Measurements from ENCODE around the gene NUTM2F.
"Not testable (repeated sequence)": the region's sequence is repeated elsewhere in the genome, so short reads cannot be mapped to it uniquely, and the experiment has no call there.

Gene NUTM2F, protein sequence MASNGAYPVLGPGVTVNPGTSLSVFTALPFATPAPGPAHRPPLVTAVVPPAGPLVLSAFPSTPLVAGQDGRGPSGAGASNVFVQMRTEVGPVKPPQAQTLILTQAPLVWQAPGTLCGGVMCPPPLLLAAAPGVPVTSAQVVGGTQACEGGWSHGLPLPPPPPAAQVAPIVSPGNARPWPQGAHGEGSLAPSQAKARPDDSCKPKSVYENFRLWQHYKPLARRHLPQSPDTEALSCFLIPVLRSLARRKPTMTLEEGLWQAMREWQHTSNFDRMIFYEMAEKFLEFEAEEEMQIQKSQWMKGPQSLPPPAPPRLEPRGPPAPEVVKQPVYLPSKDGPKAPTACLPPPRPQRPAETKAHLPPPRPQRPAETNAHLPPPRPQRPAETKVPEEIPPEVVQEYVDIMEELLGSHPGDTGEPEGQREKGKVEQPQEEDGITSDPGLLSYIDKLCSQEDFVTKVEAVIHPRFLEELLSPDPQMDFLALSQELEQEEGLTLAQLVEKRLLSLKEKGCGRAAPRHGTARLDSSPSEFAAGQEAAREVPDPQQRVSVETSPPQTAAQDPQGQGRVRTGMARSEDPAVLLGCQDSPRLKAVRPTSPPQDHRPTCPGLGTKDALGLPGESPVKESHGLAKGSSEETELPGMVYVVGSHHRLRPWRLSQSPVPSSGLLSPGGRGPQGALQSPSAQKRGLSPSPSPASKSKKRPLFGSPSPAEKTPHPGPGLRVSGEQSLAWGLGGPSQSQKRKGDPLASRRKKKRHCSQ

DNA sequence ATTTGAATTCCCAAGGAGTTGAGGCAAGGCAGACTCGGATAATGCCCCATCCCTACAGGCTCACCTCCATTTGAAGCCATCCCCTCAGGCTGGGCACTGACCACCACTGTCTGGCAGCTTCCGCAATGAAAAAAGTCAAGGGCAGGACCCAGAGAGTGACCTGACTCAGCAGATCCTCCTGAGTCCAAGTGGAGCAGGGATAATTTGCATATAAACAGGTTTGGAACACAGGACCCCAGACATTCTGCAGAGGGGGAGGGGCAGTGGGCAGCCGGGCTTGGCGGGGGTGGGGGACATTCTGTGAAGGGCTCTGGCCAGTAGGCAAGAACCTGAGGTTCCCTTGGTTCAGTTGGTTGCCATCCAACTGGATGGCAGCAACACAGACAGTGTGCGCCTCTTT, at the start of gene NUTM2F:
Gene NUTM2F, minus strand, starts transcription at position 101 of the 400 bp plus-strand sequence. Its CDS starts 21 bp downstream, at position 80.
- H3K36me3 ChIP-seq (ENCODE audit: insufficient read depth, low read length); H3K4me1 ChIP-seq (ENCODE audit: insufficient read depth, low read length); H3K4me3 ChIP-seq (ENCODE audit: low read depth in 1 of 2, low read length in 2 of 2); H3K27ac ChIP-seq (ENCODE audit: low read depth, low read length); H3K9ac ChIP-seq (ENCODE audit: low read length); H3K27me3 ChIP-seq (ENCODE audit: control insufficient read depth in 1 of 2, insufficient read depth in 2 of 2, low read length in 2 of 2); H3K9me3 ChIP-seq (ENCODE audit: low read length): not testable (repeated sequence)

DNA sequence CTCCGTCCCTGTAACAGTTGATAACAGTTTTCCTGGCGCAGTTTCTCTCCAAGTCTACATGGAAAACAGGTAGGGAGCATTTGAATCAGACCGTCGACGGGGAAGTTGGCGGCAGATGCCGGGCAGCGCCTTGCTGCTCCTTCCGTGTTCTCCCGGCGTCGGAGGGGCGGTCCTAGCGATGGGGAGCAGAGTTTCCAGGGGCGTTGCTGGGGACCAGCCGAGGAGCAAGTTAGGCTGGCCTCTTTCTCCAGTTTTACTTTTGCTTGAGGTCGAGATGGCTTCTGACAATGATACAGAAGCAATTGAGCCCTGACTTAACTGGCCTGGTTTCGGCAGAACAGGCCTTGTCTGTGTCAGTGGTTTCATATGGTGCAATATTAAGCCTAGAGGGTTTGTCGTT, 46.8 kb upstream of the NUTM2F start:
- not testable (repeated sequence) for H3K27me3 ChIP-seq (ENCODE audit: control insufficient read depth in 1 of 2, insufficient read depth in 2 of 2, low read length in 2 of 2); H3K4me1 ChIP-seq (ENCODE audit: insufficient read depth, low read length); H3K36me3 ChIP-seq (ENCODE audit: insufficient read depth, low read length); H3K9ac ChIP-seq (ENCODE audit: low read length); H3K27ac ChIP-seq (ENCODE audit: low read depth, low read length); H3K9me3 ChIP-seq (ENCODE audit: low read length)
- H3K4me3 ChIP-seq (ENCODE audit: low read depth in 1 of 2, low read length in 2 of 2), result peak overlapping the region in 1 of 2 donors; percentile 35

DNA sequence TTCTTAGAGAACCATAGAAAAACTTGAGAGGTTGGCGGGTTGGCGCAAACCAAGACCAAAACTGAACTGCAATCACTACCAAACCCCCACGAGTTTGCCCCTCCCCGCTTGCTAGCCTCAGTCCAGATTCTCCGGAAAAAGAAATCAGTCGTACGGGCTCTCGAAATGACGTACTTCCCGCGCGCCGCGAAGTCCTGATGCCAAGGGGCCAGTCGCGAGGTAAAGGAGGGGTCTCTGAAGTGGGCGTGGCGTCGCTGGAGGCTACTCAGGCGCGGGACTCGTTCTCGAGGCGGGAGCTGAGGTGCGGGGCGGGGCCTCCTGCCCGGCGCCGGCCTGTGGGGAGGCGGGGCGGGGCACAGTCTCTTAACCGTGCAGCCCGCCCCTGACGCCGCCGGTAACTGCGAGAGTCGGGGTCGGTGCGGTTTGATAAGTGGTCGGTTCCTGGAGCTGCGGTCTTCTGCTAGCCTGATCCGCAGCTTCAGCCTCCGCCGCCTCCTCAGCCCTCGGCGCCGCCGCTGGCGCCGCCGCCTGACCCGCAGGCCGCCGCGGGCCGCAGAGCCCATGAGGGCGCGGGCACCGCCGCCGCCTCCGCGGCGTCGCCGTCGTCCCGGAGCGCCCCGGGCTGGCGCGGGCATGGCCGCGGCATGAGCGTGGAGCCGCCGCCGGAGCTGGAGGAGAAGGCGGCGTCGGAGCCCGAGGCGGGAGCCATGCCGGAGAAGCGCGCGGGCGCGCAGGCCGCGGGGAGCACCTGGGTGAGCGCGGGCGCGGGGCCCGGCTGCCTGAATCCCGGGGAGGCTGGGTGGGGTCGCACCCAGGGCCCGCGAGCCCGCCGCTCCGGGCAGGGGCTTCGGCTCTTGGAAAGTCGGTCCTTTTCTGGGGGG, 46.0 kb upstream of the NUTM2F start:
- H3K36me3 ChIP-seq (ENCODE audit: insufficient read depth, low read length); H3K4me1 ChIP-seq (ENCODE audit: insufficient read depth, low read length); H3K27ac ChIP-seq (ENCODE audit: low read depth, low read length); H3K27me3 ChIP-seq (ENCODE audit: control insufficient read depth in 1 of 2, insufficient read depth in 2 of 2, low read length in 2 of 2); H3K9me3 ChIP-seq (ENCODE audit: low read length); H3K9ac ChIP-seq (ENCODE audit: low read length): not testable (repeated sequence)
- peak overlapping the region; percentile 41 to 45 for H3K4me3 ChIP-seq (ENCODE audit: low read depth in 1 of 2, low read length in 2 of 2)

DNA sequence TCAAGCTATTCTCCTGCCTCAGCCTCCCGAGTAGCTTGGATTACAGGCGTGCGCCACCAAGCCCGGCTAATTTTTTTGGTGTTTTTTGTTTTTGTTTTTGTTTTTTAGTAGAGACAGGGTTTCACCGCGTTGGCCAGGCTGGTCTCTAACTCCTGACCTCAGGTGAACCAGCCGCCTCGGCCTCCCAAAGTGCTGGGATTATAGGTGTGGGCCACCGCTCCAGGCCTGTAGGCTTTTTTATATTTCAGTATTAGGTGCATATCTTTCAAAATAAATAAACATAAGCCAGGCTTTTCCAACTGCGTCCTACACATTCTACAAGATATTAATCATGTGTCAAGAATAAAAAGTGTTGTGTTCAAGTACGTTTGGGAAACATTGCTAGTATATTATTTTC, 45.3 kb upstream of the NUTM2F start:
- not testable (repeated sequence) for H3K9ac ChIP-seq (ENCODE audit: low read length); H3K27me3 ChIP-seq (ENCODE audit: control insufficient read depth in 1 of 2, insufficient read depth in 2 of 2, low read length in 2 of 2); H3K4me1 ChIP-seq (ENCODE audit: insufficient read depth, low read length); H3K36me3 ChIP-seq (ENCODE audit: insufficient read depth, low read length); H3K27ac ChIP-seq (ENCODE audit: low read depth, low read length); H3K9me3 ChIP-seq (ENCODE audit: low read length)
- peak overlapping the region; percentile 41 to 45 for H3K4me3 ChIP-seq (ENCODE audit: low read depth in 1 of 2, low read length in 2 of 2)

DNA sequence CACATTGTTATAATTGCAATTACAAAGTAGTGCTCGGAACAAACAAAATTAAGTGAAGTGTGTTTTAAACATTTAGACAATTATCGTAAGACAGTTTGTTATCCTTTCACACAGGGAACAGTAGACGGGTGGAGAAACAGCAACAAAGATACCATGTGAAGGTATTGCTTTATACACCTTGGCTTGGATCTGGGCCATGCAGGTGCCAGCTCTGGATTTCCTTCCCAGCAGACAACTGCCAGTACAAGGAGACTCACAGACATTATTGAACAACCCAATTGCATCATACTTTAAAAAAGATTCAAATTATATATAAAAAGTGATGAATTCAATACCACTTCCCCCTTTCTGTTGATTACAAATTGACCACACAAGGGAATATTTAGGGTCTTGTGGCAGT, 41.8 kb upstream of the NUTM2F start:
- not testable (repeated sequence) for H3K36me3 ChIP-seq (ENCODE audit: insufficient read depth, low read length); H3K27me3 ChIP-seq (ENCODE audit: control insufficient read depth in 1 of 2, insufficient read depth in 2 of 2, low read length in 2 of 2); H3K9me3 ChIP-seq (ENCODE audit: low read length); H3K27ac ChIP-seq (ENCODE audit: low read depth, low read length); H3K9ac ChIP-seq (ENCODE audit: low read length); H3K4me3 ChIP-seq (ENCODE audit: low read depth in 1 of 2, low read length in 2 of 2); H3K4me1 ChIP-seq (ENCODE audit: insufficient read depth, low read length)

DNA sequence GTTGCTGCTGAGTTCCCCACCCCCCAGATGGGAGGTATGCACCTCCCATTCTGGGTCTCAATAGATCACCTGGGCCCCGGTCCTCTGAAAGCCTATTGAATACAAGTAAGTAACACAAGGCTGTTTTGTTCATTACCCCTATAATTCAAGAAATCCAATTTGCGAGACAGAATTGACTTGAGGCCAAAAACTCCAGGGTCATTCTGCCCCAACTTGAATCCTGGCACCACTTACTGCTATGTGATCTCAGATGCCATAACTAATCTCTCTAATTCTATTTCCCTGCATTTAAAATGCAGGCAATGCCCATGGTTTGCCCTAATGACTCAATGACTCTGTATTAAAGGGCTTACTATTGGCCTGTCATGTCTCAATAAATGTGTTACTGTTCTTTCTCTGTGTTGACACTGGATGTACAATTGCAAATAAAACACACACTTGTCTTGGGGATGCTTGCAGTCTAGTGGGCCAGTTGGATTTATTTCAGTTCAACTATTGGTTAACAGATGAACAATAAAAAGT, 35.7 kb upstream of the NUTM2F start:
- H3K9me3 ChIP-seq (ENCODE audit: low read length); H3K4me3 ChIP-seq (ENCODE audit: low read depth in 1 of 2, low read length in 2 of 2); H3K27me3 ChIP-seq (ENCODE audit: control insufficient read depth in 1 of 2, insufficient read depth in 2 of 2, low read length in 2 of 2); H3K9ac ChIP-seq (ENCODE audit: low read length); H3K27ac ChIP-seq (ENCODE audit: low read depth, low read length); H3K36me3 ChIP-seq (ENCODE audit: insufficient read depth, low read length); H3K4me1 ChIP-seq (ENCODE audit: insufficient read depth, low read length): not testable (repeated sequence)

DNA sequence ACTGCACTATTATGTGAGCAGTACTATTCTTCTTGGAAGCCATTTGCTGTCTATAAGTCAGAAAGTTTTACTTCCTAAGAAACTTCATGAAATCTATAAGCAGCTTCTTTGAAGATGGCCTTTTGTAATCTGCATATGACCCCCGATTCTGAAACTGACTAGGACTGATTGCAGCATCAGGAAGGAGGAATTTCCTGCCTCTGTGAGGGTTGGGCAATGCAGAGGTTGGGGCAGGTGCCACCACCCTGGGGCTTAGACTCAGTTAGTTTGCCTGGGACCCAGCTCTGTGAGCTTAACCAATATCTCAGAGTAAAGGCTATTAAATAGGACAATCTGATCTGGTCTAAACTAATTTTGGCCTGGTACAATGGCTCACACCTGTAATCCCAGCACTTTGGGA, 28.7 kb upstream of the NUTM2F start:
- H3K27ac ChIP-seq (ENCODE audit: low read depth, low read length); H3K9ac ChIP-seq (ENCODE audit: low read length); H3K4me3 ChIP-seq (ENCODE audit: low read depth in 1 of 2, low read length in 2 of 2); H3K36me3 ChIP-seq (ENCODE audit: insufficient read depth, low read length); H3K4me1 ChIP-seq (ENCODE audit: insufficient read depth, low read length); H3K27me3 ChIP-seq (ENCODE audit: control insufficient read depth in 1 of 2, insufficient read depth in 2 of 2, low read length in 2 of 2); H3K9me3 ChIP-seq (ENCODE audit: low read length): not testable (repeated sequence)

DNA sequence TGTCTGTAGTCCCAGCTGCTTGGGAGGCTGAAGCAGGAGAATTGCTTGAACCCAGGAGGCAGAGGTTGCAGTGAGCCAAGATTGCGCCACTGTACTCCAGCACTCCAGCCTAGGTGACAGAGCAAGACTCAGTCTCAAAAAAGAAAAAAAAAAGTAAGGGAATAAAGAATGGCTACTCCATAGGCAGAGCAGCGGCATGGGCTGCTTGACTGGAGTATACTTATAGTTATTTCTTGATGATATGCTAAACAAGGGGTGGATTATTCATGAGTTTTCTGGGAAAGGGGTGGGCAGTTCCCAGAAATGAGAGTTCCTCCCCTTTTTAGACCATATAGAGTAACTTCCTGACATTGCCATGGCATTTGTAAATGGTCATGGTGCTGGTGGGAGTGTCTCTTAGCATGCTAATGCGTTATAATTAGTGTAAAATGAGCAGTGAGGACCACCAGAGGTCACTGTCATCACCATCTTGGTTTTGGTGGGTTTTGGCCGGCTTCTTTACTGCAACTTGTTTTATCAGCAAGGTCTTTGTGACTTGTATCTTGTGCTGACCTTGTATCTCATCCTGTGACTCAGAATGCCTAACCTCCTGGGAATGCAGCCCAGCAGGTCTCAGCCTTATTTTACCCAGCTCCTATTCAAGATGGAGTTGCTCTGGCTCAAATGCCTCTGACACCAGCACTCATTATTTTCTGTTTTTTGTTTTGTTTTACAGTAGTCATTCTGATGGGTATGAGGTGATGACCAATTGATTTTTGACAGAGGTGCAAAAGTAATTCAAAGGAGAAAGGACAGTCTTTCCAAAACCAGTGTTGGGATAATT, 23.7 kb upstream of the NUTM2F start:
- not testable (repeated sequence) for H3K4me3 ChIP-seq (ENCODE audit: low read depth in 1 of 2, low read length in 2 of 2); H3K27ac ChIP-seq (ENCODE audit: low read depth, low read length); H3K9me3 ChIP-seq (ENCODE audit: low read length); H3K4me1 ChIP-seq (ENCODE audit: insufficient read depth, low read length); H3K27me3 ChIP-seq (ENCODE audit: control insufficient read depth in 1 of 2, insufficient read depth in 2 of 2, low read length in 2 of 2); H3K36me3 ChIP-seq (ENCODE audit: insufficient read depth, low read length); H3K9ac ChIP-seq (ENCODE audit: low read length)

DNA sequence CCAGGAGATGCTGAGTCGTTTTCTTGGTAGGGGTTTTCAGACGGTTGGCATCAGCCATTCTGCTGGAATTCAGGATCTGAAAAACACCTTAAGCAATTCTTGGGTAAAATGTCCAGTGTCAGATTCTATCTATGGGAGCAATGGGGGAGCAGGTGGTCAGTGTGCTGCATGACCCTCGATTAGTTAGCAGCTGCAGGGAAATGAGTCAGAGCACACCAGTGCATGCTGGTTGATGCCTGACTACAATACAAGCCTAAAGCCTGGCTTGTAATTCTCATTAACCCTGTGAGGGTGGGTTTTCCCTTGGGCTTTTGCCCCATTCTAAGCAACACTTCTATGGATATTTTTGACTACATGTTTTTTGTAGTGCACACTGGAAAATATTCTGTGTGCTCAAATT, 20.3 kb upstream of the NUTM2F start:
- H3K4me1 ChIP-seq (ENCODE audit: insufficient read depth, low read length); H3K36me3 ChIP-seq (ENCODE audit: insufficient read depth, low read length); H3K9ac ChIP-seq (ENCODE audit: low read length); H3K27me3 ChIP-seq (ENCODE audit: control insufficient read depth in 1 of 2, insufficient read depth in 2 of 2, low read length in 2 of 2); H3K4me3 ChIP-seq (ENCODE audit: low read depth in 1 of 2, low read length in 2 of 2); H3K9me3 ChIP-seq (ENCODE audit: low read length); H3K27ac ChIP-seq (ENCODE audit: low read depth, low read length): not testable (repeated sequence)

DNA sequence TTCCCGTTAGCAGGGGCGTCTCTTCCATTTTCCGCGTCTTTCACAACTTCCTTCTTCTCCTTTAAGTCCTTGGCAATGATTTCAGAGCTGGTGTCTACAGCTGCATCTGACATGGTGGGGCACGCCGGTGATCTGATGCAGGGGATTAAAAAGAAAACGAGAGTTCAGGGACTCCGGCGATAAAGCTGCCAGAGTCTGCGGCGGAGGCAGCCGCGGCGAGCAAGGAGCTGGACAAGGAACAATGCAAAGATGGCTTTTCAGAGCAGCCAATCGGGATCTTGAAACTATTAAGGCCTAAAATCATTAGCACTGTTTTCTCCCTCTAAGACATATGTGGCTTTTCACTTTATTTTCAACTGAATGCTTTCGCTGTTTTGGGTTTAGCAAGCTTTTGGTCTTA, 19.0 kb upstream of the NUTM2F start:
- not testable (repeated sequence) for H3K9ac ChIP-seq (ENCODE audit: low read length); H3K27ac ChIP-seq (ENCODE audit: low read depth, low read length); H3K4me1 ChIP-seq (ENCODE audit: insufficient read depth, low read length); H3K27me3 ChIP-seq (ENCODE audit: control insufficient read depth in 1 of 2, insufficient read depth in 2 of 2, low read length in 2 of 2); H3K4me3 ChIP-seq (ENCODE audit: low read depth in 1 of 2, low read length in 2 of 2); H3K36me3 ChIP-seq (ENCODE audit: insufficient read depth, low read length); H3K9me3 ChIP-seq (ENCODE audit: low read length)

DNA sequence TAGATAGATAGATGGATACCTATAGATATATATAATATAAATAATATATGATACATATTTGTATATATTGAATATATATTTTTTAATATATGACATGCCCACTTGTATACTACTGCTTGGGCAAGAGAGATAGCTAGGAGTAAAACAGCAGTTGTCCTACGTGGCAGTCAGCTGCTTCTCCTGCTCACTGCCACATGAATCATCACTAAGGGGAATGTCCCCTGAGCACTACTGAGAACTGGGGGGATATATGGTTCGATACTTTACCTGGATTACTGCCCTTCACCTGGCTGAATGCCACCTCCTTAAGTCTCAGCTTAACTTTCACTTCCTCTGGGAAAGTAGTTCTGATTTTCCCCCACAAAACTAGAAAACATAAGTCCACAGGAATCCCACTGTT, 13.3 kb upstream of the NUTM2F start:
- H3K27ac ChIP-seq (ENCODE audit: low read depth, low read length); H3K9me3 ChIP-seq (ENCODE audit: low read length); H3K9ac ChIP-seq (ENCODE audit: low read length); H3K4me3 ChIP-seq (ENCODE audit: low read depth in 1 of 2, low read length in 2 of 2); H3K27me3 ChIP-seq (ENCODE audit: control insufficient read depth in 1 of 2, insufficient read depth in 2 of 2, low read length in 2 of 2); H3K36me3 ChIP-seq (ENCODE audit: insufficient read depth, low read length); H3K4me1 ChIP-seq (ENCODE audit: insufficient read depth, low read length): not testable (repeated sequence)
